Psoas muscle (tissue), 8 donors: ENCODE measurements around the gene FAM3A. TPM values are rescaled to one million over a fixed set of nuclear protein-coding genes. Genes with fewer than 3 reads are reported as not detected.

Experiments
- ATAC-seq, 4 donors: fragments of 200-7000 bp; cut with Tn5 transposase; one replicate each; pipeline ENCODE4 v1.9.1; 2020; ENCODE audit warnings: moderate library complexity in 3 of 4, mild to moderate bottlenecking in 2 of 4
- DNase-seq, 2 donors: peaks; one replicate each; pipeline ENCODE4 v3.0.0-alpha.2; 2020
- H3K27ac ChIP-seq: fragments of 200-600 bp; one replicate; pipeline ENCODE4 v1.8.0; 2022
- H3K27me3 ChIP-seq, 3 donors: fragments of 200-600 bp in 1 of 3; one replicate each; pipeline versions ENCODE4 v1.6.1 to v1.8.0; 2013 to 2022; ENCODE audit warnings: low read length in 2 of 3, mild to moderate bottlenecking in 2 of 3, moderate library complexity in 1 of 3; ENCODE audit not compliant: insufficient read depth in 3 of 3
- H3K36me3 ChIP-seq, 2 donors: fragments of 200-600 bp in 1 of 2; one replicate each; pipeline versions ENCODE4 v1.6.1 to v1.8.0; 2013 to 2022; ENCODE audit warnings: low read depth in 1 of 2, mild to moderate bottlenecking in 1 of 2, moderate library complexity in 1 of 2; ENCODE audit not compliant: insufficient read depth in 1 of 2
- H3K4me1 ChIP-seq: fragments of 200-600 bp; one replicate; pipeline ENCODE4 v1.8.0; 2022
- H3K4me3 ChIP-seq: fragments of 200-600 bp; one replicate; pipeline ENCODE4 v1.8.0; 2022; ENCODE audit warnings: mild to moderate bottlenecking
- H3K9me3 ChIP-seq: fragments of 200-600 bp; one replicate; pipeline ENCODE4 v1.8.0; 2022
- WGBS, 3 donors: extraction: QIAGEN DNeasy Blood & Tissue Kit; methylation state at CpG; one replicate each; pipeline versions ENCODE4 v1.1.6 to v1.1.7; 2013; 5-methylcytosine and 5-hydroxymethylcytosine counted together
- intact Hi-C, 2 donors: fragments of 100-400 bp; cut with DNase I; formaldehyde crosslinking; loops; one replicate each; pipeline versions ENCODE4 v1.11.0 to v1.14.2; 2022
- polyA plus RNA-seq, 3 donors: library from polyadenylated mRNA; stranded (reverse); fragments of 200-250 nt; gene quantifications; one replicate each; pipeline ENCODE4 v1.2.3, GENCODE V29; 2013
- total RNA-seq, 4 donors: library from RNA; stranded (reverse); fragmentation: NEBNext Ultra II Directional in 2 of 4; extraction: Animal tissue kit (Norgen Biotek cat#: 25700) in 2 of 4; gene quantifications; one replicate each; pipeline versions ENCODE4 v1.2.1 to v1.2.4, GENCODE V29; 2021 to 2023
- TF ChIP-seq, protein P1 (sequence below): fragments of 200-600 bp; IDR thresholded peaks from one replicate; pipeline ENCODE4 v1.8.0; 2022; ENCODE audit warnings: antibody characterized with exemption
- donor health status: healthy with polysubstance abuse.
- donor health status: DM: no; HTN: no; CAD: no; lungs with moderate emphysema.
- donor health status: Bipolar disorder and iron deficiency.
- donor health status: healthy.
- donor health status: DM: yes; HTN: yes; CAD: no.
- donor health status: DM: no; HTN: no; CAD: no.
- donor health status: DM: no; HTN: no; CAD: no.
- donor health status: DM: yes; HTN: yes; CAD: no.

Gene FAM3A
- total and polyA plus RNA-seq, 7 donors, result 29.7 to 40.4 (median 34.8) TPM

DNA sequence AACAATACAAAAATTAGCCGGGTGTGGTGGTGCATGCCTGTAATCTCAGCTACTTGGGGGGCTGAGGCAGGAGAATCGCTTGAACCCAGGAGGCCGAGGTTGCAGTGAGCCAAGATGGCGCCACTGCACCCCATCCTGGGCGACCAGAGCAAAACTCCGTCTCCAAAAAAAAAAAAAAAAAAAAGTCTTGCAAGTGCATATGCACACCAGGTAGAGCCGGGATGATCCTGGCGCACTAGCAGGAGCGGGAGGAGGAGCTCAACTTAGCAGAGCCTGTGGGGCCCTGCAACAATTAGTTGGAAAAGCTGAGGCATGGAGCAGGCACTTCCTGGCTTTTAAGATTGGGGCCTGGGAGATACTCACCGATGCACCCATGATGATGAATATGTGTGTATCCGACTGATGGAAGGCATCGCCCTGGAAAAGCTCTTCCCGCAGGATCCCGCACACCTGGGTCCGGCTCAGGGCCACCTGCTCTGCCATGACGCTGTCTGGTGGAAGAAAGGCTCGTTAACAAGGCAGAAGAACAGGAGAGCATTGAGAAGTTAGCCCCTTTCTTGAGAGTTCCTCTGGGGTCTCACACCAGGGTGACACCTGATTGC, 29.7 kb upstream of the FAM3A start:
- Histone ChIP-seq H3K36me3 (peaks cover 0 to 9% of the 10 kb centered on the region in 2 donors), H3K9me3 (no peaks in the 10 kb centered on the region), H3K4me3 (peak overlapping the region; percentile 68), H3K27me3 (no peaks in the 10 kb centered on the region), H3K4me1 (peaks cover 17% of the 10 kb centered on the region), H3K27ac (no peak overlapping the region)
- TF ChIP-seq, protein P1, sequence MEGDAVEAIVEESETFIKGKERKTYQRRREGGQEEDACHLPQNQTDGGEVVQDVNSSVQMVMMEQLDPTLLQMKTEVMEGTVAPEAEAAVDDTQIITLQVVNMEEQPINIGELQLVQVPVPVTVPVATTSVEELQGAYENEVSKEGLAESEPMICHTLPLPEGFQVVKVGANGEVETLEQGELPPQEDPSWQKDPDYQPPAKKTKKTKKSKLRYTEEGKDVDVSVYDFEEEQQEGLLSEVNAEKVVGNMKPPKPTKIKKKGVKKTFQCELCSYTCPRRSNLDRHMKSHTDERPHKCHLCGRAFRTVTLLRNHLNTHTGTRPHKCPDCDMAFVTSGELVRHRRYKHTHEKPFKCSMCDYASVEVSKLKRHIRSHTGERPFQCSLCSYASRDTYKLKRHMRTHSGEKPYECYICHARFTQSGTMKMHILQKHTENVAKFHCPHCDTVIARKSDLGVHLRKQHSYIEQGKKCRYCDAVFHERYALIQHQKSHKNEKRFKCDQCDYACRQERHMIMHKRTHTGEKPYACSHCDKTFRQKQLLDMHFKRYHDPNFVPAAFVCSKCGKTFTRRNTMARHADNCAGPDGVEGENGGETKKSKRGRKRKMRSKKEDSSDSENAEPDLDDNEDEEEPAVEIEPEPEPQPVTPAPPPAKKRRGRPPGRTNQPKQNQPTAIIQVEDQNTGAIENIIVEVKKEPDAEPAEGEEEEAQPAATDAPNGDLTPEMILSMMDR, result no peak
- ATAC-seq (no peak), DNase-seq (no peak)
- WGBS, 3 donors, result 92 to 97% (median 94%) methylated on average over 12 to 17 of the region's 17 CpGs
- intact Hi-C loops, result no loop called here

GRCh38 chrX:154542723-154543424, 26.8 kb upstream of the FAM3A start:
- Histone ChIP-seq H3K9me3 (no peaks in the 10 kb centered on the region), H3K4me3 (peak overlapping the region; percentile 16), H3K36me3 (peaks cover 0 to 9% of the 10 kb centered on the region in 2 donors), H3K27me3 (no peaks in the 10 kb centered on the region), H3K4me1 (peaks cover 11% of the 10 kb centered on the region), H3K27ac (peak overlapping the region; percentile 73)
- intact Hi-C loops, result no loop called here
- ATAC-seq (no peak), DNase-seq (no peak)
- 61 to 82% (median 65%) methylated on average over 15 to 20 of the region's 20 CpGs for WGBS, 3 donors
- TF ChIP-seq, protein P1, result no peak

DNA sequence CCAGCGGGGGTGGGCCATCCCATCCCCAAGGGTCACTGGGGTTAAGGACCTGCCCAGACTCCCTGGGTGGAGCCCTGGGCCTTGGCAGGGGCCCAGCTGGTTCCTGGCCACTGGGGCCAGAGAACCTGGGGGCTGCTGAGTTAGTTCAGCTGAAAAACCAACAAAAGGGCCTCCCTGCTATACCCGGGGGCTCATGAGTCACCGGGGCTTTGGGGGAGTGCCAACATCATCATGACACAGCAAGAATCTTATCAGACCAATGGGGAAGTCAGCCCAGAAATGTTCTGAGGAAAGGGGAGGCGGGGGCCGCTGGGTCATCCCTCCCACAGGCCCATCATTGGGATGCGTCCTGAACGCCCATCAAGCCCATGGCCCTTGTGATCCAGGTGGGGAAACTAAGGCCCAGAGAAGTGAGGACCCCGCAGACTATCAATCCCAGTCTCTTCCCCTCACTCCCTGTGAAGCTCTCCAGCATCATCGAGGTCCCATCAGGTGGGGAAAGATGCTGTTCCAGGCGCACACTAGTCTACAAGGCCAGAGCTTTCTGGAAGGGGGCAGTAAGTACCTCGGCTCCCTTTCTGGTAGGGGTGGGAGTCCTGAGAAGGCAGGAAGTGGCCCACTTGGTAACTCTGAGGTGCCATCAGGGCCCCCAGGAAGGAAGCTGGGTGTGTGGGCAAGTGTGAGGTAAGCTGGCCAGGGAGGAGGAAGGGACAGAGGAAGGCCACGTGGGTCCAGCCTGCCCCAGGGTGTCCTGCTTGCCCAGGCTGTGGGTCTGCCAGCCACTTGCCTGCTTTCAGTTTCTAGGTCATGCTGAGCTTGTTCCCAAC, 26.1 kb upstream of the FAM3A start:
- Histone ChIP-seq H3K4me3 (peak overlapping the region; percentile 16), H3K9me3 (no peaks in the 10 kb centered on the region), H3K36me3 (peaks cover 0 to 9% of the 10 kb centered on the region in 2 donors), H3K4me1 (peaks cover 11% of the 10 kb centered on the region), H3K27ac (peak overlapping the region; percentile 73), H3K27me3 (no peaks in the 10 kb centered on the region)
- peak; percentile 27 to 48 (median 37) for ATAC-seq
- DNase-seq, result peak; percentile 83 to 85
- TF ChIP-seq, protein P1, result no peak
- 55 to 79% (median 60%) methylated on average over 10 to 12 of the region's 12 CpGs for WGBS, 3 donors
- intact Hi-C loops, result no loop called here

DNA sequence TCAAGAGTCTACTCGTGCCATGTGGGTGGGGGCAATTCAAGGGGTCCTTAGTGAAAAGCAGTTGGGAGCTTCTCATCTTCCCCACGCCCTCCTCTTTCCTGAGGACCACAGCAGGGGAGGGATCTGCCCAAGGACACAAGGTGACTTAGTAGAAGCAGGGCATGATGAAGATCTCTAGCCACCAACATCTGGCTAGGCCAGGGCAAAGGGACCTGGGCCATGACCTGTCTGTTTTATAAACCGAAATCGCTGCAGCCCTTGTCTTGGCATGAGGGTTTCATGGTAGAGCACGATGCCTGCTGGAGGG, 25.5 kb upstream of the FAM3A start:
- 55 to 79% (median 70%) methylated on average over 4 to 5 of the region's 5 CpGs for WGBS, 3 donors
- peak overlapping the region; percentile 73 for H3K27ac ChIP-seq

More for the DNA sequence above, 25.5 kb upstream of the FAM3A start:
- H3K36me3 ChIP-seq, result peaks cover 0 to 9% of the 10 kb centered on the region in 2 donors
- no peaks in the 10 kb centered on the region for H3K9me3 ChIP-seq
- no peak overlapping the region for H3K4me3 ChIP-seq
- TF ChIP-seq, protein P1, result no peak
- intact Hi-C loops, result no loop called here
- ATAC-seq (no peak), DNase-seq (no peak)
- H3K27me3 ChIP-seq, result no peaks in the 10 kb centered on the region
- peaks cover 11% of the 10 kb centered on the region for H3K4me1 ChIP-seq
